Measurements from ENCODE around the gene BCL6.

DNA sequence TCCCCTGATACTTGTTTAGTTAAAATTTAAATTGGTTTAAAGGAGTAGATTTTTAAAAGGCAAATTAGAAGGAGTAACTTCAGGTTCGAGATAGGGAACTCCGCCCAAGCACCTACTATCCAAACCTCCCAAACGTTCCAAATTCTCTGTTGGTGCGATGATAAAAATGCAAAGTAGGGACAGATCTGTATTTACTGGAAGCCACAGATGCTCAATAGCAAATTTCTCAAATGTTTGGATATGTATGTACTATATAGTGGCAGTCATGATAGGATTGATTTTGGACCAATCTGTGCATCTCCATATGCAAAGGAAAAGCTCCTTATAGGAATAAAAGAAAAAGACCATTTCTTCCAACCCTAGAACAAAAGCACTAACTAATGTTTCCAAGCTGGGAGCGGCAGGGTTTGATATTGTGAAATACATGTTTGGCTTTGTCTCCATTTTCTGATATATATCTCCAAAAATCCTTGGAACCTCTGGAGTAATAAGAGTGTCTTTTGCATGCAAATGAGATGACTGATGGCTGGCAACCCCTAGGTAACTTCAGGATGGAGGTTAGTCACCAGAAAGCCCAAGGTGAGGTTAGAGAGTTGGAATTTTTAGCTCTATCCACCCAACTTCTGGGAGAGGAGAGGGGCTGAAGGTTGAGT is 58.5 kb downstream of the BCL6 start:
- no peak for TF ChIP-seq POLR2AphosphoS5 (IDR thresholded peaks at IDR 0.05; ENCODE audit: low read depth, low read length)
- TF ChIP-seq, protein P1, sequence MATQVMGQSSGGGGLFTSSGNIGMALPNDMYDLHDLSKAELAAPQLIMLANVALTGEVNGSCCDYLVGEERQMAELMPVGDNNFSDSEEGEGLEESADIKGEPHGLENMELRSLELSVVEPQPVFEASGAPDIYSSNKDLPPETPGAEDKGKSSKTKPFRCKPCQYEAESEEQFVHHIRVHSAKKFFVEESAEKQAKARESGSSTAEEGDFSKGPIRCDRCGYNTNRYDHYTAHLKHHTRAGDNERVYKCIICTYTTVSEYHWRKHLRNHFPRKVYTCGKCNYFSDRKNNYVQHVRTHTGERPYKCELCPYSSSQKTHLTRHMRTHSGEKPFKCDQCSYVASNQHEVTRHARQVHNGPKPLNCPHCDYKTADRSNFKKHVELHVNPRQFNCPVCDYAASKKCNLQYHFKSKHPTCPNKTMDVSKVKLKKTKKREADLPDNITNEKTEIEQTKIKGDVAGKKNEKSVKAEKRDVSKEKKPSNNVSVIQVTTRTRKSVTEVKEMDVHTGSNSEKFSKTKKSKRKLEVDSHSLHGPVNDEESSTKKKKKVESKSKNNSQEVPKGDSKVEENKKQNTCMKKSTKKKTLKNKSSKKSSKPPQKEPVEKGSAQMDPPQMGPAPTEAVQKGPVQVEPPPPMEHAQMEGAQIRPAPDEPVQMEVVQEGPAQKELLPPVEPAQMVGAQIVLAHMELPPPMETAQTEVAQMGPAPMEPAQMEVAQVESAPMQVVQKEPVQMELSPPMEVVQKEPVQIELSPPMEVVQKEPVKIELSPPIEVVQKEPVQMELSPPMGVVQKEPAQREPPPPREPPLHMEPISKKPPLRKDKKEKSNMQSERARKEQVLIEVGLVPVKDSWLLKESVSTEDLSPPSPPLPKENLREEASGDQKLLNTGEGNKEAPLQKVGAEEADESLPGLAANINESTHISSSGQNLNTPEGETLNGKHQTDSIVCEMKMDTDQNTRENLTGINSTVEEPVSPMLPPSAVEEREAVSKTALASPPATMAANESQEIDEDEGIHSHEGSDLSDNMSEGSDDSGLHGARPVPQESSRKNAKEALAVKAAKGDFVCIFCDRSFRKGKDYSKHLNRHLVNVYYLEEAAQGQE (IDR thresholded peaks at IDR 0.05; ENCODE audit: insufficient read depth in 1 of 2, low read depth in 2 of 2, low read length in 2 of 2) = no peak
- TF ChIP-seq SIN3A (IDR thresholded peaks at IDR 0.05; ENCODE audit: borderline replicate concordance, insufficient read depth, low read length) = no peak
- TF ChIP-seq TAF1 (IDR thresholded peaks at IDR 0.05; ENCODE audit: borderline replicate concordance, insufficient read depth, low read length) = no peak
- TF ChIP-seq FOXP2 (optimal IDR thresholded peaks at IDR 0.05; ENCODE audit: borderline replicate concordance, extremely low read depth, extremely low read length, insufficient read depth) = no peak

Measured in PFSK-1 (cell line).